GM18868 (cell line): Measurements from ENCODE around the gene PWP1.

Source experiments
- ATAC-seq: cut with Tn5 transposase; IDR thresholded peaks from one replicate; pipeline ENCODE4 v1.9.1; 2021; ENCODE audit warnings: mild to moderate bottlenecking, moderate library complexity; ENCODE audit not compliant: unreplicated experiment

Gene PWP1

DNA sequence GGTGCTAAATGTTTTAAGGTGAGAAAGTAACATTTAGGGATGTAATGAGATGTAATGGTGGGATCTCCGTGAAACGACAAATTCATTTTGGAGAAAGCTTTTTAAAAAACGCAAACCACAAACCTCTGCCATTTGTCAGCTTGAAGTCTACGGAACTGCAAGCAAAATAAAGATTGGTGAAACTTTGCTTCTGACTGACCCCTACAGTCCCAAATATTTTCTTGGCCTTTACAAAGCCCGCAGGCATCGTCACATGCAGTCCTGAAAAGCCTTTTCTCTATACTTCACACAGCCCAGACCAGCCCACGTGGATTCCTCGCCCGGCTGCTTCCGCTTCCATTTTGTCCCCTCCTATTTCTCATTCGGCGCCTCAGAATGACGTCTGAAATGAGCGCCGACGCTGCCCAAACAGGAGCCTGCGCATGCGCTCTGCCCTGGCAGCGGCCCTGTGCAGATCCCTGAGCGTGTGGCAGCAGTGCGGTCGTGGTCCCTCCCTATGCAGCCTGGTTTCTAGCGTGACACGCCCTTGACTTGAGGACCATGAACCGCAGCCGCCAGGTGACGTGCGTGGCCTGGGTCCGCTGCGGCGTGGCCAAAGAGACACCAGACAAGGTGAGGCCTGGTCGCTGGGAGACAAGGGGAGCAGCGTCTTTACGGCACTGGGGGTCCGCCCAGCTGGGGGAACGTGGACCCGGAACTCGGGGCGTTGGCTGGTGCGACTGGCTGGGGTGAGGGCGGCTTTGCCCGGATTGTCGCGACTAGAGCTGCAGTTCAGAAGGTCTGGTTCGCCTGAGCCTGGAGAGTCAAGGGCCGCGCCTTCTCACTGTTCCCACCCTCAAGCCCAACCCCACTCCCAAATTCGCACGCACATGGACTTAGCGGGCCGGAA lies at the start of gene PWP1:
PWP1 (plus strand) TSS at position 440 of the 889 bp plus-strand sequence; CDS start at position 541, 101 bp downstream.
- peak; percentile 89 for ATAC-seq

DNA sequence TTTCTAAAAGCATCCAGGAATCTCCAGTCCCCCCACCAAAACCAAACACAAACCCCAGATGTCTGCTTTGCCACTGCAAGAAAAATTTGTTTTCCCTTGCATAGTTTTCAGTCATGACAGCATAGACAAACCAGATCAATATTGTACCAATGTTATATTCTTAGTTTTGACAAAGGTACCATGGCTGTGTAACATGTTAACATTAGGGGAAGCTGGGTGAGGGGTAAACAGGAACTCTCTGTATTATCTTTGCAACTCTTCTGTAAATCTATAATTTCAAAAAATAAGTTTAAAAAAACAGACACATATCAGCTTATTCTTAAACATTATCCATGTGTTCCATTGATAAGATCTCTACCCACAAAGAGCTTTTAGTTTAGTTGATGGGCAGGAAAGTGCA lies 44.4 kb upstream of the PWP1 start:
- ATAC-seq, result no peak

DNA sequence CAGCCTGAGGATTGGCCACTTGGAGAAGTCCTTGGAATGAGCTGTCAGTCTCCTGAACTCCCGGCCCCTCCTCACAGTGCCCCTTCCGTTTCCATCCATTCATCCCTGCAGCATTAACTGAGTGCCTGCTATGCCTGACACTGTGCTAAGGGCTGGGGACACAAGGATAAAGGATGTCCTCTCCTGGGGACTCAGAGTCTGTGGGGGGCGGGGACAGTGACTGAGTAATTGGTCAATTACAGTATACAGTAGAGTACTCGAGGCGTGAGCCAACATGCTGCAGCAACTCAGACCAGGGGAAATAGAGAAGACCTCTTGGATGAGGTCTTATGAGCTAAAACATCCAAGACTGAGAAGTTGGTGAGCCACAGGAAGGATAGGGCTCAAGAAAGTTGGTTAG lies 43.4 kb upstream of the PWP1 start:
- ATAC-seq, result no peak

DNA sequence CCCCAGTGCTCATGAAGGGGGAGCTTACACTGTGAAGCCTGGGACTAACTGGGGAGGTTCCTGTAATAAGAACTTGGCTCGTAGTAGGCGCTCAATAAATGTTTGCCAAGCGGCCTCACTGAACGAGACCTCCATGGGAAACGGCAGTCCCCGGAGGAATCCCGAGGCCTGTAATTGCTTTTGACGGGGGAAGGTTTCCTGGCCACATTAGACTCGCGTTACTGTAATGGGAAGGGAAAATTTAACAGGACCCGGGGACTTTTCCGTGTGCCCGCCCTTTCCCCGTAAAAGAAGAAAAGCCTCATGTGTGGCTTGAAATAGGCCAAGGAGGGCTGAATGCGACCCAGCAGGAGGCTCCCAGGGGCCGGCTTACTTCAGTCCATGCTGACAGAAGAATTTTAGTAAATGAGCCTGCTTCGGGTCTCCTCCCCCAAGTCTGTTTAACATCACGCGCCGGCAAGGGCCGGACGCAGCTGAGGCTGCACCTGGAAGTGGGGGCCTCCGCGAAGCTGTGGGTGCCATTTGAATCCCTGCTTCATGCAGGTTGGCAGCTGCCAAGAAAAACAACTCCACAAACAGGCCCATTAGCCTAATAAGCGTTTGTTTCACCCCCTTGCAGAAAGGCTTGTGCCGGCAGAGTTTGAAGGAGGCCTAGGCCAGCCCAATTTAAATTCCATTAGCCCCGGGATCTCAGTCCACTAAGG lies 39.8 kb upstream of the PWP1 start:
- ATAC-seq, result no peak

DNA sequence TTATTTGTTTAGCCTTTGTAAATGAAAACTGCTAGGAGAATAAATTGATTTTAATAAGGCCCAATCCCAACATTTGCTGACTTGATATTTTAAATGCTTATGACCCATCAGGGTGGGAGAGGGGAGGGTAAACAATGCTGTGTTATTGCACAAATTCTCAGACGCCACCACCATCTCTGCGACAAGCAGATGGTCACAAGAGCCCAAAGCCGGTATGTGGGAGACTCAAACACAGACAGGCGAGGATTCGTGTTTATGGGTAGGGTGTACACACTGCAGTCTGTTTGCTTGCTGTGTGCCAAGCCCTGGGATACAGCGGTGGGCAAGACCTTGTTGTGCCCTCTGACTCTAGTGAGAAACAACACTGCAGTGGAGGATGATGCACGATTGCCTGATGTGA lies 39.2 kb upstream of the PWP1 start:
- ATAC-seq, result no peak

DNA sequence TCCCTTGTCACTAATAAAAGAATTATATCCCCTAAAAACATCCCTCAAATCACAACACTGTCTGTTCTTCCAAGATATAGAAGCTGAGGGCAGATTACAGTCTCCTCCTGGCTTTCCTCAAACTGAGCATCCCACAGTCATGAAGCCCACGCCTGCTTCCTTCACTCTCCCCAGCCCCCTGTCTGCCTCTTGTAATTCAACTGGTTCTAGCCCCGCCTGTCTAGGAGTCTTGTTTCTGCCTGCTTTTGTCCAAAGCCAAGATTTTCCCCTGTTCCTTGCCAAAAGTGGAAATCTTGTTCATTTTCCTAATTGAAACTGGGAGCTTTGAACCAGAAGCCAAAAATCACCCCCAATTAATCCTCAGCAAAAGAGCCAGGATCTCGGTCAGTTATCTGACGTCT lies 35.9 kb upstream of the PWP1 start:
- ATAC-seq, result no peak

DNA sequence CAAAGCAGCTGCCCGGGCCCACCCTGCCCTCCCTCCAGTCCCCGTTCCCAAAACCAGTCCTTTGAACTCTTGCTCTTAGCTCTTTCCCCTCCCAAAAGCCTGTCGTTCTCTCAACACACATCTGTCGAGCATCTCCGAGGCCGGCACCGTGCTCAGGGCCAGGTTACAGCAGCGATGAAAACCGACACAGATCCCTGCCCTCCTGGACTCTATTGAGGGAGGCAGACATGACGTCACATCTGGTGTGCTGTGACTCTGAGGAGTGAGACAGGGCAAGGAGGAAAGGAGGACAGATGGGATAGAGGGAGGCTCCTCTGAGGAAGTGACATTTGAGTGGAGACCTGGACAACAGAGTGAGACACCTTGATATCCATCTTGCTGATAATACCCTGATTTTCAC lies 34.6 kb upstream of the PWP1 start:
- ATAC-seq, result no peak

DNA sequence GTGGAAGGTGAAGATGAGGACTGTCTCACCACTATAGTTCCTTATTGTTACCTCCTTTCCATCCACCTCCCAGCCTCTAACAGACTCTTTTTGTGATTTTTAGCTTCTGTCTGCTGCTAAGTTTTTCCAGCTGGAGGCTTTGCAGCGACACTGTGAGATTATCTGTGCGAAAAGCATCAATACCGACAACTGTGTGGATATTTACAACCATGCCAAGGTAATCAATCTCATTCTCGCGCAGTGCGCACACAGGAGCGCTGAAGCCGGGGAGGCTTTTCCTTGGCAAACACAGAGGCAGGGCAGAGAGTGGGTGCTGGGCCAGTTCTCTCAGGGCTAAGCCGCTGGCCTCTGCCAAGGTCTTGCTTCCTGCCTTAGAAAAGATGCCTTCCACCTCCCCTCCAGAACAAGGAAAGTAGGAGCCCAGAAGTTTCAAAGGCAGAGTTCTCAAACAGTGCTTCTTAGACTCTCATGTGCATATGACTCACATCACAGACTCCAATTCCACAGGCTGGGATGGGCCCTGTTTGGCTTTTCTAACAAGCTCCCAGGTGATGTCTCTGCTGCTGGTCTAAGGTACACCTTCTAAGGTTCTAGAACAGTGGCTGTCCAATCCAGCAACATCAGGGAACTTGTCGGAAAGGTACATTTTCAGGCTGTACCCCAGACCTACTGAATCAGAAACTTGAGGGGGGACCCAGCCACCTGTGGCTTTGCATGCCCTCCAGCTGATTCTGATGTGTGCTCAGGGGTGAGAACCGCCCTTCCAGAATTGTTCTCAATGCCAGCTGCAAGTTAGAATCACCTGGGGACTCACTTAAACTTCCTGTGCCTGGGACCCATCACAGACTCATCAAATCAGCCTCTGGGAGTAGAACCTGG lies 33.8 kb upstream of the PWP1 start:
- ATAC-seq, result no peak

DNA sequence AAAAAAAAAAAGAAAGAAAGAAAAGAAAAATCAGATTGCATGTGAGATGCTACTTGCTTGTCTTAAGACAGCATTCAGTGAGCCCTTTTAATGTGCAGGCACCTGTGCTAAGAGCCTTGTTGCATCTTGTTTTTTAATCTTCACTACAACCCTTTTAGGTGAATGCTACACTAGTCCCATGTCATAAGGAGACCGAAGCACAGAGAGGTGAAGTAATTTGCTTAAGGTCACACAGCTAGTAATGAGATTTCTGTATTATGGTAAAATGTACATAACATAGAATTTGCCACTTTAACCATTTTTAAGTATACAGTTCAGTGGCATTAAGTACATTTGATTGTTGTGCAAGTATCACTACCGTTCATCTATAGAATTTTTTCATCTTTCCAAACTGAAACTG lies 32.1 kb upstream of the PWP1 start:
- no peak for ATAC-seq

DNA sequence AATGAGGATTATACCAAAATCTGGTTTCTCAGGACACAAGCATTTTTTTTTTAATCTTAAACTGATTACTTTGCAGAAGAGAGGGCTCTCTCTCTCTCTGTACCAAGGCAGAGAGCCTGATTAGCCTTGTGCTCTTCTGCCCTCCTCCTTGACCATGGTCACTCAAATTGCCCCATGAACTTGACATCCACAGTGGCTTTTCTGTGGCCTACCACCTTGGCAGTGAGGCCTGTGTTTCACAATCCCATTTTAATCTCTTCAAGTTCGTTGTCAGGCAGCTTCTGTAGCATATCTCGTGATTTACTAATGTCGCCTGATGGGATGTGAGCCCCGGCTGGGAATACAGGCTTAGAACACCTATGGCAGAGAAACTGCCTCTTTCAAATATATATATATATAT lies 30.7 kb upstream of the PWP1 start:
- ATAC-seq, result no peak

DNA sequence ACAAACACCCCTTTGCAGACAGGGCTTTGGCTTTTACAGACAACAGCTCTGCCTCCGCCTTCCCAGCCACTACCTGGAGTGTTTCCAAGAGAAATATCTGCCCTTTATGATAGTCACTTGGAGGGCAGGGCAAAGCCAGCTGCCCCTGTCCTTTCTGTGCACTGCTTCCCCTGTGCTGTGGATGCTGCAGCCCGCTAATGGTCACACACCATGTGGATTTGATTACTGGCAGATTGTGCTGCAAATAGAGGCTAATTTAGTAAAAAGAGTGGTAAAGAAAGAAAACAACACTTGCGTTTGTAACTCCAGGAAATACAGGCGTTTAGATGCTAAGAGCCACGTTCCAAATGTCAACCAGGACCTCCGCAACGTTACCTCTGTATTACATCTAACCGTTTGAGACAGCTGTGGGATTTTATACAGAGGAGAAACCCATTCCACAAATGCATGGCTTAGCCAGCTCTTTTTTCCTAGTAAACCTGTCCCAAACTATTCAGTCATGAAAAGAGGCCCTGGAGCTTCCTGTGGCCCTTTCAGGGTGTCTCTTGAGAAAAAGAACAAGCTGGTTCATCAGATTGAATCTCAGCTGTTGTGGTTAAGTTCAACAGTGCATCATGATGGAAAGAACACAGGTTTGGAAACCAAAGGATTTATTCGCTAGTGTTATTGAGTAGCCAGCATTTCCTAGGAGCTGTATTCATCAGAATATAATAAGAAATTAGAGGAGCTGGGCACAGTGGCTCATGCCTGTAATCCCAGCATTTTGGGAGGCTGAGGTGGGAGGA lies 30.1 kb upstream of the PWP1 start:
- no peak for ATAC-seq

DNA sequence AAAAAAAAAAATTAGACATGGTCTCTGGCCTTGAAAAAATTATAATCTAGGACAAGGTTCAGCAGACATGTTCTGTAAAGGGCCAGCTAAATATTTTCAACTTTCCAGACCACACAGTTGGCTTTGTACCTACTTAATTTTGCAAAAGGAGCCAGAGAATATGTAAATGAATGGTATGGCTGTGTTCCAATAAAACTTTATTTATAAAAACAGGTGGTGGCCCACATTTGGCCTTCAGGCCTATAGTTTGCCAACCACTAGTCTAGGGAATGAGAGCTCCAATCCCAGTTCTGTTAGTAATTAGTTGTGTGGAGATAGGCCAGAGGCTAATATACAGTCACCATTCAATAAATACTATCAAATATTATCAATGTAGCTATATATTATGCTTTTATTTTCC lies 29.3 kb upstream of the PWP1 start:
- ATAC-seq, result no peak

DNA sequence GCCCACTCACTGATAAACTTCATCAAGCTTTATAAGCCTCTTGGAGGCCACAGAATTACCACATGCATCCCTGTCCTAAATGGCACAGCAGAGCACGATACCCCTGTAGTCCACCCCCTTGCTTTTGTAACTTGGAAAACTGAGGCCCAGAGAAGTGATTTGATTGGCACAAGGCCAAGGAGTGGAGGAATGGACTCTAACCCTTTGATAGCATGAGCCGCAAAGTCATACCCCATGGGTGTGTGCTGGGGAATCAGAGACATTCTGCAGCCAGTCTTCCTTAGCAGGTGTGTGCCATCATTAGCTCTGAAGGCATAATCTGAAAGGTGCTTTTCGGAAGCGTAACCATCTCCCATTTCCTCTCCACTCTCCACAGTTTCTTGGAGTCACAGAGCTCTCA lies 28.5 kb upstream of the PWP1 start:
- ATAC-seq, result no peak

DNA sequence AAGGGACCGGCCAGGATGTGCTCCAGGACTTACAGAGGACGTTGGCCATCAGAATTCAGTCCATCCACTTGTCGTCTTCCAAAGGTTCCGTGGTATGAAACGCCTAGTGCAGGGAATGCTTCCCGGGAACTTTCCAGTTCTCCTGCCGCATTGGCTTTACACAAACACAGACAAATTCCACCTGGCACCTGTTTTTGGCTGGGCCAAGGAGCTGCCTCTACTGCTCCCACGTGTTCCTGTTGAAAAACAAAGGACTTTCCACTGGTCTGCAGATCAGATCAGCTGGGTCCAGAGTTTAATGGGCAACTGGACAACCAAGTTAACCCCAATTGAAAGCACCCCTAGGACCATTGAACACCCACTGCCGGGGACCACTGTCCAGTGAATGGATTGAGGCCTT lies 28.0 kb upstream of the PWP1 start:
- ATAC-seq, result no peak

DNA sequence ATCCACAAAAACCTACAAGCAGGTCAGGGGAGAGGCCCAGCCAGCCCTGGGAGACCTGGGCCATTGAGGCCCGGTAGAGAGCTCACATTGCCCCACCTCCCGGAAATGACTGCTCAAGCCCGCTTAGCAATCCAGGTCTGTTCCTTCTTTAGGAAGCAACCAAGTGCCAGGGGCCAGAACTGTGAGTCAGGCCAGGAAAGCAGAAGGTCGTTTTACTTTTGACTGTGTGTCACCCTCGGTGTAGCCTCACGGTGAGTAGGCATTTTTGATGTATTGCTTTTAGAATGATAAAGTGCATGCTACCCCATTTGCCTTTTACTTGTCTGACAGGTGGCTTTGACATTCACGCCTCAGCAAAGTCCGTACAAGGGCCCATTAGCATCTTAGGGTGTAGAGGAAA lies 25.4 kb upstream of the PWP1 start:
- no peak for ATAC-seq

DNA sequence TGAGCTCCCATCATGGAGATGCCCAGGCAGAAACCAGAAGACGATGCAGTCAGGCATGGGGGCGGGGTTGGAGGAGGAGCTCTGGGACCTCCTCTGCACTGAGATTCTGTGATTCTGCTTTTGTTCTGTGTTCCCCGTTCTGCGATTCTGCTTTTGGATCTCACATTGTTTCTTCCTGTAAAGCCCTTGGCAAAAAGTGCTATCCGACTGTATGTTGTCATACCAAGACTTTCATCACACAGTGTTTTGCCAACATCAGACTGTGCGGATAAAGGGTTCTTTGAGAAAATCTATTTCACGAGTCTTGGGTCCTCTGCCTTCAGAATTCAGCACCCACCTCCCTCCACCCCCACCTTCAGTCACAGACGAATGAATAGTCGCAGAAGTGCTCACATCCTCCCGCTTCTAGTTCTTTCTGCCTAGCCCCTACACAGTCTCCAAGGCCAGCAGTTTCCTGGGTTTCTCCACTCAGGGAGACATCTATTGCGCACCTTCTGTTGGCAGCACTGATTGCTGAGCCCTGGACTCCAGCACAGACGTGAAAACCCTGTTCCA lies 24.7 kb upstream of the PWP1 start:
- no peak for ATAC-seq

DNA sequence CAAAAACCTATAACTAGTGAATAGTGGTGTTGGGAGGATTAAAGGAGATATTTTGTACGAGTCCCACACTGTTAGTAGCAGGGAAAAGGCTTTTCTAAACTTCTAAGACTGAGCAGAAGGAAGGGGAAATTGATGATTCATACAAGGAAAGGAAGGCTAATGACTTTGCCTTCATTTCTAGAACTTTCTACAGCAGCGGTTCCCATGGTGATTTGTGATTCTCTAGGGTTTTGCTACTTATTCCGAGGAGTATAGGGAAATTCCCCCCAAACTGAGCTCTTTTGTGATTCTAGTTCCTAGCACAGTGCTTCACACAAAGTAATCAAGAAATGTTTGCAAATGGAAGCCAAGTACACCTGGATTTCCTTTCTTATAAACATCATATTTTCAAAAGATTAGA lies 23.8 kb upstream of the PWP1 start:
- peak; percentile 58 for ATAC-seq

DNA sequence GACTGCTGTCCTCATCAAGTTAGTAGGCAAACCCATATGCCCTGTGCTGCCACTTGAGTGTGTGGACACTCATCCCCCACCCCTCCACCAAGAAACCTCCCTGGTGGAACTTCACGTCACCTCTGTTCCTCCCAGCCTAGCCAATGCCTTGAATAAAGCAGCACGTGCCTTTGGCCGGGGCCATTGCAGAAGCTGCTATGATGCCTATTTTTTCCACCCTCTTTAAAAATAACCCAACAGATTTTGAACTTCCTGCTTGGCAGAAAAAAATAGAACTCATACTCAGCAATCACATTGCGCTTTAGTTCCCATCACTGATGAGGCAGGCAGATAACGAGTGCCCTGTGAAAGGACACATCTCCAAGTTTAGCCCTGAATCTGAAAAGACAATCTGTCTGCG lies 23.1 kb upstream of the PWP1 start:
- ATAC-seq, result no peak

DNA sequence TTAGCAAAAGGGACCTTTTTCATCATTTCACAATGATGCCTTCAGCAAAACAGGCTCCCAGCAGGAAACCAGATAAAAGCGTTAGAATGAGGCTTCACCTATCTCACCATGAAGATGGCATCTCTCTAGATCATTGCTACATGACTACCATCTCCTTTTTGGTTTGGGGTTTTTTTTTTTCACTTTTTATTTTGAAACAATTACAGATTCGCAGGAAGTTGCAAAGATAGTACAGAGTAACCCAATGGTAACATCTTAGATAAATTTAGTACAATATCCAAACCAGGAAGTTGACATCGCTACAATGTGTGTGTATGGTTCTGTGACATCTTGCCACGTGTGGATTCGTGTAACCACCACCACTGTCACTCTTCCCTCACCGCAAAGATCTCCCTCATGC lies 22.3 kb upstream of the PWP1 start:
- no peak for ATAC-seq

DNA sequence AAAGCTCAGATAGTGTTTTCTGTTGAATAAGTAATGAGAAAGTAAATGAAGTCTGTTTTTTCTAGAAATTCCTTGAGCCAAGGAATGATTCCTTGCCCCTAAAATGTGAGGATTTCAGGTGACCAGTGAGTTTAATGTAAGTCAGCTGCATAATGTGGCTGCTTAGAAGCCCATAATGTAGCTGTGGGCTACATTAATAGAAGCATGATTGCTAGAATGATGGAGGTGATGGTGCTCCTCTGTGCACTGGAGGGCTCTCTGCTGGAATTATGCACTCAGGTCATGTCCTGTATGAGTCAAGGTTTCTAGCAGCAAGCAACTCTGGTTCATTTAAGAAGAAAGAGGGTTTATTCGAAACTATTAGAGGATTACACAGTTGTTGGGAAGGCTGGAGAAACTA lies 19.6 kb upstream of the PWP1 start:
- ATAC-seq, result no peak
